WTC11 (cell line): ENCODE data around the gene THOC5. TPM values are rescaled to one million over a fixed set of nuclear protein-coding genes. Genes with fewer than 3 reads are reported as not detected.

Experiments used
- ATAC-seq: fragments of 200-7000 bp; cut with Tn5 transposase; 2 replicates; pipeline ENCODE4 v1.10.0; 2021; ENCODE audit warnings: mild to moderate bottlenecking, moderate library complexity
- CTCF ChIA-PET: fragments of 300-600 bp; sonication (Branson Sonifier 250); formaldehyde crosslinking; loops from one replicate; lab custom pipeline; 2021; ENCODE audit warnings: antibody characterized with exemption; lab: Charles Lee
- POLR2A ChIA-PET: fragments of 350-600 bp; sonication (Branson Sonifier 250); formaldehyde crosslinking; loops from one replicate; lab custom pipeline; 2021; ENCODE audit warnings: antibody characterized with exemption; lab: Charles Lee
- DNase-seq: peaks from one replicate; pipeline ENCODE4 v3.0.0; 2021; ENCODE audit warnings: low spot score
- H3K27ac Mint-ChIP-seq: 2 replicates; pipeline ENCODE4 v1.8.0; 2021; ENCODE audit warnings: mixed read lengths
- H3K27me3 Mint-ChIP-seq: 2 replicates; pipeline ENCODE4 v1.8.0; 2021; ENCODE audit warnings: low read depth, mild to moderate bottlenecking, moderate library complexity, mixed read lengths
- H3K36me3 Mint-ChIP-seq: 2 replicates; pipeline ENCODE4 v1.8.0; 2021; ENCODE audit warnings: mixed read lengths
- H3K4me1 Mint-ChIP-seq: 2 replicates; pipeline ENCODE4 v1.8.0; 2022; ENCODE audit warnings: mixed read lengths
- H3K4me3 Mint-ChIP-seq: 2 replicates; pipeline ENCODE4 v1.8.0; 2021; ENCODE audit warnings: mild to moderate bottlenecking, moderate library complexity, mixed read lengths
- H3K9me3 Mint-ChIP-seq: 2 replicates; pipeline ENCODE4 v1.8.0; 2021; ENCODE audit warnings: mixed read lengths
- ATF6 ChIP-seq: sonication (generic); formaldehyde crosslinking; IDR thresholded peaks from 2 replicates; pipeline ENCODE4 v1.8.1; 2023; ENCODE audit warnings: mild to moderate bottlenecking, missing genetic modification reagents
- CBFB ChIP-seq: sonication (generic); formaldehyde crosslinking; IDR thresholded peaks from 2 replicates; pipeline ENCODE4 v1.8.1; 2022; ENCODE audit warnings: mild to moderate bottlenecking, low read depth, missing genetic modification reagents
- CDX4 ChIP-seq: fragments of 250-450 bp; sonication (Bioruptor Pico); IDR thresholded peaks from 2 replicates; pipeline ENCODE4 v1.9.0; 2021; ENCODE audit warnings: moderate library complexity, mild to moderate bottlenecking, inconsistent platforms, borderline replicate concordance
- CTCF ChIP-seq: fragments of 200-600 bp; IDR thresholded peaks from 2 replicates; pipeline ENCODE4 v1.8.0; 2022; ENCODE audit warnings: antibody characterized with exemption
- ERG ChIP-seq: fragments of 250-450 bp; sonication (Bioruptor Pico); IDR thresholded peaks from 2 replicates; pipeline ENCODE4 v1.8.0; 2021; ENCODE audit warnings: mild to moderate bottlenecking
- IRF1 ChIP-seq: sonication (generic); formaldehyde crosslinking; IDR thresholded peaks from 2 replicates; pipeline ENCODE4 v1.8.0; 2023; ENCODE audit warnings: missing genetic modification reagents
- MYBL2 ChIP-seq: sonication (generic); formaldehyde crosslinking; IDR thresholded peaks from 2 replicates; pipeline ENCODE4 v1.8.1; 2023; ENCODE audit warnings: mild to moderate bottlenecking, moderate library complexity, missing genetic modification reagents
- SP1 ChIP-seq: sonication (generic); formaldehyde crosslinking; conservative IDR thresholded peaks from 2 replicates; pipeline ENCODE4 v1.8.1; 2022; ENCODE audit warnings: missing genetic modification reagents
- TEAD1 ChIP-seq: sonication (generic); formaldehyde crosslinking; IDR thresholded peaks from 2 replicates; pipeline ENCODE4 v1.8.0; 2022; ENCODE audit warnings: mild to moderate bottlenecking, missing genetic modification reagents
- USF2 ChIP-seq: sonication (generic); formaldehyde crosslinking; IDR thresholded peaks from 2 replicates; pipeline ENCODE4 v1.8.1; 2023; ENCODE audit warnings: mild to moderate bottlenecking, missing genetic modification reagents, moderate library complexity
- ZMAT4 ChIP-seq: fragments of 250-450 bp; sonication (Bioruptor Pico); IDR thresholded peaks from 2 replicates; pipeline ENCODE4 v1.9.0; 2021; ENCODE audit warnings: mild to moderate bottlenecking
- ZNF138 ChIP-seq: sonication (generic); formaldehyde crosslinking; conservative IDR thresholded peaks from 2 replicates; pipeline ENCODE4 v1.8.1; 2022; ENCODE audit warnings: mild to moderate bottlenecking, moderate library complexity, missing genetic modification reagents
- ZNF281 ChIP-seq: sonication (generic); formaldehyde crosslinking; IDR thresholded peaks from 2 replicates; pipeline ENCODE4 v1.8.0; 2023; ENCODE audit warnings: mild to moderate bottlenecking, missing genetic modification reagents
- ZNF396 ChIP-seq: fragments of 250-450 bp; sonication (Bioruptor Pico); IDR thresholded peaks from 2 replicates; pipeline ENCODE4 v1.8.0; 2021; ENCODE audit warnings: mild to moderate bottlenecking, moderate library complexity, borderline replicate concordance
- ZNF671 ChIP-seq: fragments of 250-450 bp; sonication (Bioruptor Pico); IDR thresholded peaks from 2 replicates; pipeline ENCODE4 v1.8.0; 2021; ENCODE audit warnings: mild to moderate bottlenecking
- ZSCAN18 ChIP-seq: fragments of 250-450 bp; sonication (Bioruptor Pico); IDR thresholded peaks from 2 replicates; pipeline ENCODE4 v2.1.2; 2022; ENCODE audit warnings: mild to moderate bottlenecking, moderate library complexity
- total RNA-seq: library from RNA; stranded (reverse); gene quantifications from 3 replicates; pipeline ENCODE4 v1.2.3, GENCODE V29; 2021

The THOC5 gene
- total RNA-seq, 1 experiment from 2014 or later, result 51.2 TPM

- no peaks in the 10 kb centered on the region for H3K9me3 Mint-ChIP-seq
- no peaks in the 10 kb centered on the region for H3K4me1 Mint-ChIP-seq
- no peak overlapping the region for H3K27ac Mint-ChIP-seq
- peaks cover 49% of the 10 kb centered on the region for H3K36me3 Mint-ChIP-seq
- ChIA-PET POLR2A (no interaction called here), CTCF (interaction anchor here (0.7 kb wide), 1 partner anchor 58 kb away, joined by 3 read pairs; no protein-coding TSS in a partner anchor)
- no peak overlapping the region for H3K4me3 Mint-ChIP-seq
- DNase-seq (no peak), ATAC-seq (no peak)
- no peaks in the 10 kb centered on the region for H3K27me3 Mint-ChIP-seq
- TF ChIP-seq CDX4 (CRISPR knock-in tag) (no peak), ZSCAN18 (CRISPR knock-in tag) (no peak), USF2 (no peak), ZNF671 (no peak), TEAD1 (no peak), ZNF396 (CRISPR knock-in tag) (no peak), ZNF138 (CRISPR knock-in tag) (no peak), SP1 (CRISPR knock-in tag) (no peak), CBFB (CRISPR knock-in tag) (no peak), ATF6 (CRISPR knock-in tag) (no peak)
Measured at GRCh38 chr22:29509298-29509697, 44.3 kb downstream of the THOC5 start.

- no peaks in the 10 kb centered on the region for H3K4me1 Mint-ChIP-seq
Measured at GRCh38 chr22:29503811-29504372, 49.7 kb downstream of the THOC5 start.

More at GRCh38 chr22:29503811-29504372, 49.7 kb downstream of the THOC5 start:
- ChIA-PET POLR2A (no interaction called here), CTCF (no interaction called here)
- Mint-ChIP-seq H3K4me3 (no peak overlapping the region), H3K27me3 (no peaks in the 10 kb centered on the region), H3K27ac (peak overlapping the region; percentile 85; the same call in 1 of the 2 replicates), H3K9me3 (no peaks in the 10 kb centered on the region), H3K36me3 (peaks cover 29% of the 10 kb centered on the region)
- ATAC-seq (no peak), DNase-seq (no peak)
- TF ChIP-seq CTCF (no peak), CBFB (CRISPR knock-in tag) (no peak), ERG (CRISPR knock-in tag) (no peak), ZNF671 (no peak), IRF1 (no peak), MYBL2 (CRISPR knock-in tag) (no peak), ZSCAN18 (CRISPR knock-in tag) (no peak), ZMAT4 (CRISPR knock-in tag) (no peak), ZNF138 (CRISPR knock-in tag) (no peak), ZNF281 (CRISPR knock-in tag) (no peak)
